ENCODE results near the gene TRIM71.
"Not testable (repeated sequence)": the region's sequence is repeated elsewhere in the genome, so short reads cannot be mapped to it uniquely, and the experiment has no call there.

- TF ChIP-seq, protein P1, sequence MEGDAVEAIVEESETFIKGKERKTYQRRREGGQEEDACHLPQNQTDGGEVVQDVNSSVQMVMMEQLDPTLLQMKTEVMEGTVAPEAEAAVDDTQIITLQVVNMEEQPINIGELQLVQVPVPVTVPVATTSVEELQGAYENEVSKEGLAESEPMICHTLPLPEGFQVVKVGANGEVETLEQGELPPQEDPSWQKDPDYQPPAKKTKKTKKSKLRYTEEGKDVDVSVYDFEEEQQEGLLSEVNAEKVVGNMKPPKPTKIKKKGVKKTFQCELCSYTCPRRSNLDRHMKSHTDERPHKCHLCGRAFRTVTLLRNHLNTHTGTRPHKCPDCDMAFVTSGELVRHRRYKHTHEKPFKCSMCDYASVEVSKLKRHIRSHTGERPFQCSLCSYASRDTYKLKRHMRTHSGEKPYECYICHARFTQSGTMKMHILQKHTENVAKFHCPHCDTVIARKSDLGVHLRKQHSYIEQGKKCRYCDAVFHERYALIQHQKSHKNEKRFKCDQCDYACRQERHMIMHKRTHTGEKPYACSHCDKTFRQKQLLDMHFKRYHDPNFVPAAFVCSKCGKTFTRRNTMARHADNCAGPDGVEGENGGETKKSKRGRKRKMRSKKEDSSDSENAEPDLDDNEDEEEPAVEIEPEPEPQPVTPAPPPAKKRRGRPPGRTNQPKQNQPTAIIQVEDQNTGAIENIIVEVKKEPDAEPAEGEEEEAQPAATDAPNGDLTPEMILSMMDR (IDR thresholded peaks at IDR 0.05) = not testable (repeated sequence)
- not testable (repeated sequence) for TF ChIP-seq POLR2A (IDR thresholded peaks at IDR 0.05)
These were observed 127.8 kb downstream of the TRIM71 start for GRCh38 chr3:32945598-32945997.
